ENCODE data around the gene TMX1. TPM values are rescaled to one million over a fixed set of nuclear protein-coding genes. Genes with fewer than 3 reads are reported as not detected.

Gene TMX1
- total RNA-seq, 1 experiment from 2014 or later = 56.6 TPM

DNA sequence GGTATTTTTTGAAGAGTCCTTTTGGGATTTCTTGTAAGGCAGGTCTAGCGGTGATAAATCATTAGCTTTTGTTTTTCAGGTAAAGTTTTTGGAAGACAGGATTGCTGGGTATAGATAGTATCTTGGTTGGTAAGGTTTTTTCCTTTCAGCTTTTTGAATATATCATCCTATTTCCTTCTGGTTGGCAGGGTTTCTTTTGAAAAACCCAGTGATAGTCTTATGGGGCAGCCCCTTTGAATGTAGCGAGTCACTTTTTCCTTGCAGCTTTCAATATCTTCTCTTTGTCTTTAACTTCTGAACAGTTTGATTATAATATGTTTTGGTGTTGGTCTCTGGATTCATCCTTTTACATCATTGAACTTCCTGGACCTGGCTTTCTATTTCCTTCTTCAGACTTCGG, 20.2 kb downstream of the TMX1 start:
- Histone ChIP-seq H2AFZ (ENCODE audit: low read length) (no peak overlapping the region), H3F3A (ENCODE audit: low read length, unreplicated experiment) (no peaks in the 10 kb centered on the region), H3K36me3 (ENCODE audit: low read depth, low read length) (peaks cover 34% of the 10 kb centered on the region), H3K9ac (ENCODE audit: low read length) (no peak overlapping the region), H3K79me2 (ENCODE audit: low read length) (no peaks in the 10 kb centered on the region), H3K27me3 (ENCODE audit: low read length) (no peaks in the 10 kb centered on the region), H3K9me2 (replicated peaks; ENCODE audit: low read length) (no peaks in the 10 kb centered on the region), H3K4me3 (ENCODE audit: low read length) (no peak overlapping the region), H3K4me1 (ENCODE audit: insufficient read depth, low read length) (no peaks in the 10 kb centered on the region), H3K4me2 (ENCODE audit: low read length) (no peak overlapping the region), H4K20me1 (ENCODE audit: low read length) (no peaks in the 10 kb centered on the region), H3K9me3 (ENCODE audit: low read length) (no peaks in the 10 kb centered on the region), H3K27ac (ENCODE audit: low read length) (no peak overlapping the region)
- no TSS peak for BruUV-seq (replicated peaks)
- ChIA-PET CTCF (no interaction called here), POLR2A (ENCODE audit: unreplicated experiment) (no interaction called here)
- TF ChIP-seq CTCF (conservative IDR thresholded peaks at IDR 0.05; ENCODE audit: low read depth, low read length) = no peak
- TF ChIP-seq EZH2phosphoT487 (IDR thresholded peaks at IDR 0.05; ENCODE audit: borderline replicate concordance, low read length) = no peak
- no peak for TF ChIP-seq EZH2 (IDR thresholded peaks at IDR 0.05; ENCODE audit: low read length, unreplicated experiment)
- no peak for DNase-seq
- intact Hi-C loops (cut with micrococcal nuclease) = no loop called here
- no peak for ATAC-seq

- DNase-seq = no peak
- H3K9me2 ChIP-seq (replicated peaks; ENCODE audit: low read length) = no peaks in the 10 kb centered on the region
- H3F3A ChIP-seq (ENCODE audit: low read length, unreplicated experiment) = no peaks in the 10 kb centered on the region
- no peaks in the 10 kb centered on the region for H3K27me3 ChIP-seq (ENCODE audit: low read length)
- CTCF ChIA-PET = no interaction called here
- no peaks in the 10 kb centered on the region for H3K4me1 ChIP-seq (ENCODE audit: insufficient read depth, low read length)
- H3K9ac ChIP-seq (ENCODE audit: low read length) = no peak overlapping the region
- no peak for ATAC-seq
- intact Hi-C loops (cut with micrococcal nuclease) = no loop called here
- H2AFZ ChIP-seq (ENCODE audit: low read length) = no peak overlapping the region
- no peaks in the 10 kb centered on the region for H3K79me2 ChIP-seq (ENCODE audit: low read length)
- no peak overlapping the region for H3K4me3 ChIP-seq (ENCODE audit: low read length)
- POLR2A ChIA-PET (ENCODE audit: unreplicated experiment) = no interaction called here
- no peak overlapping the region for H3K4me2 ChIP-seq (ENCODE audit: low read length)
- H3K36me3 ChIP-seq (ENCODE audit: low read depth, low read length) = peaks cover 26% of the 10 kb centered on the region
- H4K20me1 ChIP-seq (ENCODE audit: low read length) = no peaks in the 10 kb centered on the region
- TF ChIP-seq EZH2 (IDR thresholded peaks at IDR 0.05; ENCODE audit: low read length, unreplicated experiment) = no peak
- no peak for TF ChIP-seq CTCF (conservative IDR thresholded peaks at IDR 0.05; ENCODE audit: low read depth, low read length)
- no peak for TF ChIP-seq EZH2phosphoT487 (IDR thresholded peaks at IDR 0.05; ENCODE audit: borderline replicate concordance, low read length)
- no peak overlapping the region for H3K27ac ChIP-seq (ENCODE audit: low read length)
- BruUV-seq (replicated peaks) = no TSS peak
- no peaks in the 10 kb centered on the region for H3K9me3 ChIP-seq (ENCODE audit: low read length)
Observed at GRCh38 chr14:51261151-51261550, 21.1 kb downstream of the TMX1 start.

DNA sequence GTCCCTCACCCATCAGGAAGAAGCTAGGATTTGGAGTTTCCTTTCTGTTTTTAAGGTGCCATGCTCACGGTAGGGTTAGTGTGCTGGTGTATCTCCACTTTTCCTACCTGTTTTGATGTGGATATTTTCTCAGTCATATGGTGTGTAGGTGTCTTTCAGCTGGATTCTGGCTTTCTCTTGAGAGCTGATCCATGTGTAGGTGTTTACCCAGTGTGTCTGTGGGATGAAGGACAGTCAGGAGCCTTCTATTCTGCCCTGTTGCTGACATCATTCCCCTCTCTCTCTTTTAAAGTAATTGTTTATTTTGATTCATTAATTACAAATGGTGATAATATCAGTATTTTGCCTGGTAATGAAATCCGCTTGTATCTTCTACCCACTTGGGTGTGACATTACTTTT, 22.8 kb downstream of the TMX1 start:
- BruUV-seq (replicated peaks) = no TSS peak
- H3K27me3 ChIP-seq (ENCODE audit: low read length) = no peaks in the 10 kb centered on the region
- H3K9me3 ChIP-seq (ENCODE audit: low read length) = no peaks in the 10 kb centered on the region
- no peaks in the 10 kb centered on the region for H3K4me1 ChIP-seq (ENCODE audit: insufficient read depth, low read length)
- no peaks in the 10 kb centered on the region for H4K20me1 ChIP-seq (ENCODE audit: low read length)
- ATAC-seq (no peak), DNase-seq (no peak)
- H3K4me3 ChIP-seq (ENCODE audit: low read length) = no peak overlapping the region
- no peak overlapping the region for H3K4me2 ChIP-seq (ENCODE audit: low read length)
- intact Hi-C loops (cut with micrococcal nuclease) = no loop called here
- H3K9ac ChIP-seq (ENCODE audit: low read length) = no peak overlapping the region
- H3K79me2 ChIP-seq (ENCODE audit: low read length) = no peaks in the 10 kb centered on the region
- no peaks in the 10 kb centered on the region for H3K9me2 ChIP-seq (replicated peaks; ENCODE audit: low read length)
- H3K27ac ChIP-seq (ENCODE audit: low read length) = no peak overlapping the region
- peaks cover 15% of the 10 kb centered on the region for H3K36me3 ChIP-seq (ENCODE audit: low read depth, low read length)
- H3F3A ChIP-seq (ENCODE audit: low read length, unreplicated experiment) = no peaks in the 10 kb centered on the region
- no peak overlapping the region for H2AFZ ChIP-seq (ENCODE audit: low read length)
- POLR2A ChIA-PET (ENCODE audit: unreplicated experiment) = interaction anchor here (0.6 kb wide), 1 partner anchor 45 kb away, joined by 4 read pairs; no protein-coding TSS in a partner anchor
- TF ChIP-seq CTCF (conservative IDR thresholded peaks at IDR 0.05; ENCODE audit: low read depth, low read length) = no peak
- no peak for TF ChIP-seq EZH2phosphoT487 (IDR thresholded peaks at IDR 0.05; ENCODE audit: borderline replicate concordance, low read length)
- no peak for TF ChIP-seq EZH2 (IDR thresholded peaks at IDR 0.05; ENCODE audit: low read length, unreplicated experiment)
- CTCF ChIA-PET = no interaction called here
